HAP-1 (cell line): ENCODE results near the gene PPP4R2.
"Not testable (repeated sequence)": the region's sequence is repeated elsewhere in the genome, so short reads cannot be mapped to it uniquely, and the experiment has no call there.

Source experiments
- DNase-seq, 2 experiments: peaks; one replicate each; pipeline ENCODE4 v3.0.0-alpha.2; 2016 to 2020; ENCODE audit warnings: low spot score in 2 of 2
- H3K27me3 ChIP-seq: fragments of 250-450 bp; sonication (Bioruptor Pico); 2 replicates; pipeline ENCODE4 v1.5.1; 2020; ENCODE audit warnings: low read depth, mild to moderate bottlenecking, moderate library complexity
- H3K36me3 ChIP-seq: fragments of 250-450 bp; sonication (Bioruptor Pico); replicated peaks from 2 replicates; pipeline ENCODE4 v1.5.1; 2020; ENCODE audit warnings: mild to moderate bottlenecking
- H3K4me1 ChIP-seq: fragments of 250-450 bp; sonication (Bioruptor Pico); 2 replicates; pipeline ENCODE4 v1.5.1; 2020; ENCODE audit warnings: mild to moderate bottlenecking
- H3K4me3 ChIP-seq: fragments of 250-450 bp; sonication (Bioruptor Pico); 2 replicates; pipeline ENCODE4 v1.5.1; 2020; ENCODE audit warnings: mild to moderate bottlenecking, moderate library complexity
- H3K9me3 ChIP-seq: fragments of 250-450 bp; sonication (Bioruptor Pico); 2 replicates; pipeline ENCODE4 v1.5.1; 2020; ENCODE audit warnings: mild to moderate bottlenecking, moderate library complexity
- in situ Hi-C: fragments of 300-500 bp; cut with MboI; formaldehyde crosslinking; loops from 3 replicates; pipeline ENCODE4 v1.14.3; 2020; ENCODE audit warnings: low sequenced_read_pairs, inconsistent platforms, mixed read lengths

The PPP4R2 gene

GRCh38 chr3:73049319-73049718 lies 52.7 kb downstream of the PPP4R2 start:
- H3K36me3 ChIP-seq: peaks cover 2% of the 10 kb centered on the region
- H3K9me3 ChIP-seq: no peaks in the 10 kb centered on the region
- DNase-seq: no peak
- peaks cover 11% of the 10 kb centered on the region for H3K4me1 ChIP-seq
- no peaks in the 10 kb centered on the region for H3K27me3 ChIP-seq
- H3K4me3 ChIP-seq: no peak overlapping the region
- in situ Hi-C loops: loop anchor here (10.0 kb wide), 1 partner anchor 105 kb away; no protein-coding TSS in a partner anchor

GRCh38 chr3:73052857-73053256 lies 56.2 kb downstream of the PPP4R2 start:
- DNase-seq: no peak
- no peaks in the 10 kb centered on the region for H3K27me3 ChIP-seq
- no peak overlapping the region for H3K4me3 ChIP-seq
- no peaks in the 10 kb centered on the region for H3K9me3 ChIP-seq
- in situ Hi-C loops: no loop called here
- peaks cover 23% of the 10 kb centered on the region for H3K4me1 ChIP-seq
- H3K36me3 ChIP-seq: peaks cover 6% of the 10 kb centered on the region

DNA sequence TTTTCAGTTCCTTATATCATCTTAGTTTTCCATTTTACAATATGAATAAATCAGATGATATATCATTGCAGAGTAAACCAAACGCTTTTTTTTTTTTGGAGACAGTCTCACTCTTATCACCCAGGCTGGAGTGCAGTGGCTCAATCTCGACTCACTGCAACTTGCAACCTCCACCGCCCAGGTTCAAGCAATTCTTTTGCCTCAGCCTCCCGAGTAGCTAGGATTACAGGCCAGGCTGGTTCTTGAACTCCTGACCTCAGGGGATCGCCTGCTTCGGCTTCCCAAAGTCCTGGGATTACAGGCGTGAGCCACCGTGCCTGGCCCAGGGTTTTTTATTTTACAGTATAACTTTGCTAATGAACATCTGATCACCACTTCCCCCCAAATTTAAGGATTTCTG lies 59.0 kb downstream of the PPP4R2 start:
- peaks cover 35% of the 10 kb centered on the region for H3K4me1 ChIP-seq
- DNase-seq: no peak
- H3K36me3 ChIP-seq: peaks cover 8% of the 10 kb centered on the region; the same call in 1 of the 2 replicates
- H3K27me3 ChIP-seq: no peaks in the 10 kb centered on the region
- no peaks in the 10 kb centered on the region for H3K9me3 ChIP-seq
- H3K4me3 ChIP-seq: no peak overlapping the region
- in situ Hi-C loops: no loop called here

GRCh38 chr3:73056014-73056844 lies 59.6 kb downstream of the PPP4R2 start:
- Histone ChIP-seq H3K36me3 (peaks cover 10% of the 10 kb centered on the region), H3K27me3 (no peaks in the 10 kb centered on the region), H3K4me1 (peaks cover 37% of the 10 kb centered on the region), H3K9me3 (no peaks in the 10 kb centered on the region), H3K4me3 (no peak overlapping the region)
- in situ Hi-C loops: no loop called here
- DNase-seq: peak in 1 of 2 experiments; percentile 64

- DNase-seq: no peak
- in situ Hi-C loops: no loop called here
- no peaks in the 10 kb centered on the region for H3K27me3 ChIP-seq
- peaks cover 37% of the 10 kb centered on the region for H3K4me1 ChIP-seq
- H3K4me3 ChIP-seq: no peak overlapping the region
- no peaks in the 10 kb centered on the region for H3K9me3 ChIP-seq
- peaks cover 13% of the 10 kb centered on the region for H3K36me3 ChIP-seq
Measured at GRCh38 chr3:73056845-73057150, 60.2 kb downstream of the PPP4R2 start.

DNA sequence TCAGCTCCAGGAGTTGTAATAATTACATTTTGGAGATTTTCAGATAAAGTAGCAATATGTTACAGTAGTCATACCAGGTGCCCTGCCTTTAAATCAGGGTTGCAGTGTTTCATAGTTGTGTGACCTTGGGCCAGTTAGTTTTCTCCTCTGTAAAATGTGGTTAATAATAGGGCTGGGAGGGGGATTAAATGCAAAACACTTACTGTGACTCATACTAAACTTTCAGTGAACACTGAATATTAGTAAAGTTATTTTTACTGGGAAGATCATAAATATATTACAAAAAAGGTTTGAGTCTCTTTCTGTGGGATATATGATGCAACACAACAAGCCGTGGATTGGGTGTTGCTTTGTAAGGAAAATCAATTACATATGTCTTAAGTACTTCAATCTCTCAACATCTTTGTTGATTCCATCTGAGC lies 63.7 kb downstream of the PPP4R2 start:
- no peak for DNase-seq
- H3K36me3 ChIP-seq: peaks cover 42% of the 10 kb centered on the region
- no peaks in the 10 kb centered on the region for H3K9me3 ChIP-seq
- H3K4me3 ChIP-seq: no peak overlapping the region
- in situ Hi-C loops: no loop called here
- peaks cover 32% of the 10 kb centered on the region for H3K4me1 ChIP-seq
- H3K27me3 ChIP-seq: no peaks in the 10 kb centered on the region

- Histone ChIP-seq H3K4me1 (peaks cover 27% of the 10 kb centered on the region), H3K27me3 (no peaks in the 10 kb centered on the region), H3K9me3 (no peaks in the 10 kb centered on the region), H3K4me3 (no peak within 1 kb of the TSS), H3K36me3 (peaks cover 46% of the 10 kb centered on the region)
- DNase-seq: no peak
- in situ Hi-C loops: no loop called here
Measured at GRCh38 chr3:73061416-73061815, 64.8 kb downstream of the PPP4R2 start, which contains the start of gene EBLN2. Gene EBLN2, plus strand, starts transcription at chr3:73061659. Its CDS starts 423 bp downstream, at chr3:73062082.

DNA sequence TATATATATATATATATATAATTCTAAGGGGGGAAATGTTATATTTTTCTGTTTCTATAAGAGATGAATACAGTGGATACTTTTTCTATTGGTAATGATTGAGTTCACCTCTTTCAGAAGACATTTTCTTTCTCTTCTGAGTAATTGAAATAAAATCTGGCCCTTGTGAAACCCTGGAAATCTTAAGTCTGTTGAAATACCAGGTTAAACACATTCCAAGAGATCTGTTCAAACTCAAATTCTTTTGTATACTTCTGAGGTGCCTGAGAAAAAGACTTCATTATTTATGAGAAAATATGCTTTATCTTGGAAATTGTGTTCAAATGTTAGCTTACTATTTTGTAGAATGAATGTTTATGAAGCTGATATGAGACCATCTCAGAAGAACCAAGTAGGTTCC lies 69.6 kb downstream of the PPP4R2 start:
- H3K4me1 ChIP-seq, H3K27me3 ChIP-seq, DNase-seq, H3K4me3 ChIP-seq, H3K9me3 ChIP-seq, in situ Hi-C loops: not testable (repeated sequence)
- peaks cover 48% of the 10 kb centered on the region for H3K36me3 ChIP-seq

DNA sequence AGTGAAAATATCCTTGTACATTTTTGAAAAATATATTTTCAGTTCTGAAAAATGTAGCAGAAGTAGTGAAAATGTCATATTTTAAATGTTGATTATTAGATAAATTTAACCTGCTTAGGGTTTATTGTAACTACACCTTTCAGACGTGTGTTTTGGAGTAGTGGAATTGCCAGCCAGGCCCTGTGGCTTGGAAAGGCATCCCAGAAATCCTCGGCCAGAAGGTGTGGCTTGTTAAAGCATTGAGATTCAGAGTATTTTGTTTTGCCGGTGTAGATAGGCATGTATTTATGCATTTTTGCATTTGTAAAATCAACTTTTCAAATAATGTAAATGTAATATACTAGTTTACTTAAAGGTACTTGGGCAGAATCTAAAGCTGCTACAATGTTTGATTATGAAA lies 71.8 kb downstream of the PPP4R2 start:
- H3K27me3 ChIP-seq: no peaks in the 10 kb centered on the region
- no peaks in the 10 kb centered on the region for H3K9me3 ChIP-seq
- DNase-seq: no peak
- H3K4me3 ChIP-seq: no peak overlapping the region
- peaks cover 5% of the 10 kb centered on the region; the same call in 1 of the 2 replicates for H3K4me1 ChIP-seq
- H3K36me3 ChIP-seq: peaks cover 33% of the 10 kb centered on the region
- in situ Hi-C loops: no loop called here

GRCh38 chr3:73069187-73069586 lies 72.6 kb downstream of the PPP4R2 start:
- in situ Hi-C loops: no loop called here
- Histone ChIP-seq H3K4me3 (no peak overlapping the region), H3K9me3 (no peaks in the 10 kb centered on the region), H3K36me3 (peaks cover 26% of the 10 kb centered on the region), H3K27me3 (no peaks in the 10 kb centered on the region), H3K4me1 (peaks cover 5% of the 10 kb centered on the region; the same call in 1 of the 2 replicates)
- no peak for DNase-seq

GRCh38 chr3:73069775-73070444 lies 73.3 kb downstream of the PPP4R2 start:
- Histone ChIP-seq H3K4me3 (no peak overlapping the region), H3K9me3 (no peaks in the 10 kb centered on the region), H3K36me3 (peaks cover 19% of the 10 kb centered on the region), H3K4me1 (peaks cover 5% of the 10 kb centered on the region; the same call in 1 of the 2 replicates), H3K27me3 (no peaks in the 10 kb centered on the region)
- DNase-seq: no peak
- in situ Hi-C loops: loop anchor here (10.0 kb wide), 1 partner anchor 125 kb away; no protein-coding TSS in a partner anchor

GRCh38 chr3:73070675-73071575 lies 74.3 kb downstream of the PPP4R2 start:
- no peaks in the 10 kb centered on the region for H3K9me3 ChIP-seq
- DNase-seq: no peak
- H3K27me3 ChIP-seq: no peaks in the 10 kb centered on the region
- peaks cover 5% of the 10 kb centered on the region; the same call in 1 of the 2 replicates for H3K4me1 ChIP-seq
- in situ Hi-C loops: loop anchor here (10.0 kb wide), 1 partner anchor 126 kb away; no protein-coding TSS in a partner anchor
- peaks cover 12% of the 10 kb centered on the region for H3K36me3 ChIP-seq
- H3K4me3 ChIP-seq: no peak overlapping the region

- H3K4me3 ChIP-seq: no peak overlapping the region
- in situ Hi-C loops: loop anchor here (10.0 kb wide), 1 partner anchor 127 kb away; no protein-coding TSS in a partner anchor
- H3K27me3 ChIP-seq: no peaks in the 10 kb centered on the region
- H3K9me3 ChIP-seq: no peaks in the 10 kb centered on the region
- H3K4me1 ChIP-seq: peaks cover 5% of the 10 kb centered on the region; the same call in 1 of the 2 replicates
- DNase-seq: no peak
- H3K36me3 ChIP-seq: peaks cover 7% of the 10 kb centered on the region
Measured at GRCh38 chr3:73071952-73072351, 75.3 kb downstream of the PPP4R2 start.
